Calu3 (cell line): Measurements from ENCODE around the gene CYP46A1. TPM values are rescaled to one million over a fixed set of nuclear protein-coding genes. Genes with fewer than 3 reads are reported as not detected.

Source experiments
- BruUV-seq: library from RNA; stranded (reverse); fragments of 400-500 nt; replicated peaks from 2 replicates; lab custom pipeline; 2021; lab: Mats Ljungman, UMichigan
- CTCF ChIA-PET: fragments of 300-600 bp; sonication (Branson Sonifier 250); formaldehyde crosslinking; loops from one replicate; lab custom pipeline; 2022; ENCODE audit warnings: antibody characterized with exemption; lab: Charles Lee
- DNase-seq: peaks from one replicate; pipeline ENCODE4 v3.0.0; 2022
- H3K27ac Mint-ChIP-seq: one replicate; pipeline ENCODE4 v1.8.0; 2022; ENCODE audit warnings: mixed read lengths; ENCODE audit not compliant: unreplicated experiment
- H3K27me3 Mint-ChIP-seq: one replicate; pipeline ENCODE4 v1.8.0; 2022; ENCODE audit warnings: mixed read lengths; ENCODE audit not compliant: unreplicated experiment
- H3K36me3 Mint-ChIP-seq: one replicate; pipeline ENCODE4 v1.8.0; 2022; ENCODE audit warnings: mild to moderate bottlenecking, moderate library complexity, mixed read lengths; ENCODE audit not compliant: insufficient read depth, unreplicated experiment
- H3K4me1 Mint-ChIP-seq: one replicate; pipeline ENCODE4 v1.8.0; 2022; ENCODE audit warnings: mild to moderate bottlenecking, low read depth, mixed read lengths; ENCODE audit not compliant: unreplicated experiment
- H3K4me3 Mint-ChIP-seq: one replicate; pipeline ENCODE4 v1.8.0; 2022; ENCODE audit warnings: mild to moderate bottlenecking, low read depth, moderate library complexity, mixed read lengths; ENCODE audit not compliant: unreplicated experiment
- H3K9me3 Mint-ChIP-seq: one replicate; pipeline ENCODE4 v1.8.0; 2022; ENCODE audit warnings: low read depth, mixed read lengths; ENCODE audit not compliant: unreplicated experiment
- CTCF ChIP-seq: fragments of 200-600 bp; IDR thresholded peaks from one replicate; pipeline ENCODE4 v1.8.0; 2022; ENCODE audit warnings: antibody characterized with exemption; ENCODE audit not compliant: unreplicated experiment
- intact Hi-C: fragments of 100-400 bp; cut with micrococcal nuclease; formaldehyde crosslinking; loops from one replicate; pipeline ENCODE4 v1.10.0; 2022; ENCODE audit not compliant: unreplicated experiment
- total RNA-seq: library from RNA; stranded (reverse); gene quantifications from 2 replicates; pipeline ENCODE4 v1.2.3, GENCODE V29; 2022

The CYP46A1 gene
- total RNA-seq, 1 experiment from 2014 or later: not detected

- peaks cover 21% of the 10 kb centered on the region for H3K27me3 Mint-ChIP-seq
- H3K4me1 Mint-ChIP-seq: peaks cover 20% of the 10 kb centered on the region
- H3K4me3 Mint-ChIP-seq: peak overlapping the region; percentile 76
- BruUV-seq: no TSS peak
- no peaks in the 10 kb centered on the region for H3K9me3 Mint-ChIP-seq
- CTCF ChIA-PET: interaction anchor here (0.6 to 2.6 kb wide), 2 partner anchors 16 to 98 kb away, joined by 3 to 10 read pairs; no protein-coding TSS in a partner anchor
- H3K36me3 Mint-ChIP-seq: peaks cover 10% of the 10 kb centered on the region
- DNase-seq: no peak
- intact Hi-C loops: loop anchor here (5.0 kb wide), 1 partner anchor 56 kb away; the partner anchor contains the start of gene EML1
- no peak for TF ChIP-seq CTCF
- no peak overlapping the region for H3K27ac Mint-ChIP-seq
These were observed 52.7 kb downstream of the CYP46A1 start for GRCh38 chr14:99736603-99737371.

- Mint-ChIP-seq H3K27me3 (peaks cover 18% of the 10 kb centered on the region), H3K27ac (no peak overlapping the region), H3K4me3 (peak overlapping the region; percentile 76), H3K4me1 (peaks cover 20% of the 10 kb centered on the region), H3K36me3 (peaks cover 10% of the 10 kb centered on the region), H3K9me3 (no peaks in the 10 kb centered on the region)
- no peak for TF ChIP-seq CTCF
- CTCF ChIA-PET: interaction anchor here (0.6 to 2.6 kb wide), 4 partner anchors 15 to 211 kb away, joined by 3 to 10 read pairs (median 3); partner anchors contain the start of gene CYP46A1
- DNase-seq: peak; percentile 73
- intact Hi-C loops: loop anchor here (5.0 kb wide), 1 partner anchor 55 kb away; the partner anchor contains the start of gene EML1
- no TSS peak for BruUV-seq
These were observed 53.4 kb downstream of the CYP46A1 start for GRCh38 chr14:99737451-99737951.

DNA sequence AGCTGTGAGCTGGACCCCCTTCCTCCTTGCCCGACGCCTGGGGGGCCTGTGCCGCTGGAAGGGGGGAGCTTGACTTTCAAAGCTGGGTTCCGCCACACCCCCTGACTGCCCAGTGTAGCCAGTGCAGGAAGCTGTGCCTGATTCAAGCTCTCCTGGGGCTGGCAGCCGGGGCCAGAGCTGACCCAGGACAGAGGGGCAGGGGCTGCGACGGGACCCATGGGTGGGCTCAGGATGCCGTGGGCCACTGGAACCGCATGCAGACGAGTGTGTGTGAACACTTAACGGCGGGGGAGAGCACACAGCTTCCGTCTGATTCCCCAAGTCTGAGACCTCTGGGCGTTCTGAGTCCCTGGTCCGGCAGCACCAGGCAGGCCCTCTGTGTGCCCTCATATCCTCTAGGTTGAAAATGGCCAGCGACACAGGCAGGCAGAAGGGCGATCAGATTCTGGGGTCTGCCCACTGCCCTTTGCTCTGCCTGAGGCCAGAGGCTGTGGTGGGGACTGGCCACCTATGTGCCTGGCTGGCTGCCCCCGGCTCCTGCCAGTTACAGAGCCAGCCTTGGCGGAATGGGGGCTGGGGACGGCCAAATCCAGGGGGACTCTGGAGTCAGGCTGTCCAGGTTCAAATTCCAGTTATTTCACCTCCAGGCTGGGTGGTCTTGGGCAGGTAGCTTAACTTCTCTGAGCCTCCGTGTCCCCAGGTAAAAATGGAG is 54.0 kb downstream of the CYP46A1 start:
- H3K36me3 Mint-ChIP-seq: peaks cover 10% of the 10 kb centered on the region

More for the DNA sequence above, 54.0 kb downstream of the CYP46A1 start:
- Mint-ChIP-seq H3K9me3 (no peaks in the 10 kb centered on the region), H3K4me3 (peak overlapping the region; percentile 76), H3K27me3 (peaks cover 12% of the 10 kb centered on the region), H3K27ac (no peak overlapping the region), H3K4me1 (peaks cover 18% of the 10 kb centered on the region)
- TF ChIP-seq CTCF: no peak
- DNase-seq: no peak
- CTCF ChIA-PET: interaction anchor here (0.6 to 2.6 kb wide), 4 partner anchors 14 to 210 kb away, joined by 3 to 10 read pairs (median 3); partner anchors contain the start of gene CYP46A1
- intact Hi-C loops: loop anchor here (5.0 kb wide), 1 partner anchor 54 kb away; the partner anchor contains the start of gene EML1
- no TSS peak for BruUV-seq
